ENCODE data around the gene DIPK1A.

DIPK1A gene

GRCh38 chr1:92843046-92843423, 118.2 kb downstream of the DIPK1A start:
- Histone ChIP-seq H3K4me3 (no peak overlapping the region), H3K27ac (no peak overlapping the region)
- no peak for DNase-seq (ENCODE audit: low spot score)
- TF ChIP-seq CTCF (IDR thresholded peaks at IDR 0.05): no peak

- TF ChIP-seq CTCF (IDR thresholded peaks at IDR 0.05): no peak
- no peak overlapping the region for H3K27ac ChIP-seq
Observed at GRCh38 chr1:92842082-92843045, 118.9 kb downstream of the DIPK1A start.

GRCh38 chr1:92840600-92840999, 120.7 kb downstream of the DIPK1A start:
- TF ChIP-seq CTCF (IDR thresholded peaks at IDR 0.05): no peak
- Histone ChIP-seq H3K27ac (no peak overlapping the region), H3K4me3 (no peak overlapping the region)
- DNase-seq (ENCODE audit: low spot score): no peak

More at GRCh38 chr1:92842082-92843045, 118.9 kb downstream of the DIPK1A start:
- no peak for DNase-seq (ENCODE audit: low spot score)
- no peak overlapping the region for H3K4me3 ChIP-seq

GRCh38 chr1:92839442-92839841, 121.8 kb downstream of the DIPK1A start:
- DNase-seq (ENCODE audit: low spot score): no peak
- peak overlapping the region in 1 of 2 donors; percentile 12 for H3K27ac ChIP-seq
- no peak for TF ChIP-seq CTCF (IDR thresholded peaks at IDR 0.05)

GRCh38 chr1:92838519-92838918, 122.7 kb downstream of the DIPK1A start:
- no peak for TF ChIP-seq CTCF (IDR thresholded peaks at IDR 0.05)
- H3K27ac ChIP-seq: no peak overlapping the region
- no peak for DNase-seq (ENCODE audit: low spot score)
- H3K4me3 ChIP-seq: no peak overlapping the region

More at GRCh38 chr1:92839442-92839841, 121.8 kb downstream of the DIPK1A start:
- no peak overlapping the region for H3K4me3 ChIP-seq

- Histone ChIP-seq H3K4me3 (no peak overlapping the region), H3K27ac (no peak overlapping the region)
- DNase-seq (ENCODE audit: low spot score): no peak
- TF ChIP-seq CTCF (IDR thresholded peaks at IDR 0.05): no peak
Observed at GRCh38 chr1:92837062-92837461, 124.2 kb downstream of the DIPK1A start.

GRCh38 chr1:92834617-92835016, 126.6 kb downstream of the DIPK1A start:
- no peak for TF ChIP-seq CTCF (IDR thresholded peaks at IDR 0.05)
- DNase-seq (ENCODE audit: low spot score): no peak
- H3K4me3 ChIP-seq: peak overlapping the region; percentile 98
- H3K27ac ChIP-seq: no peak overlapping the region

All from coronary artery (tissue), 2 donors.